ENCODE measurements around the gene XPO4.
A peak's percentile ranks its signal among the peaks of the same experiment; 100 is the strongest.
"Not testable (repeated sequence)": the region's sequence is repeated elsewhere in the genome, so short reads cannot be mapped to it uniquely, and the experiment has no call there.

XPO4 gene

DNA sequence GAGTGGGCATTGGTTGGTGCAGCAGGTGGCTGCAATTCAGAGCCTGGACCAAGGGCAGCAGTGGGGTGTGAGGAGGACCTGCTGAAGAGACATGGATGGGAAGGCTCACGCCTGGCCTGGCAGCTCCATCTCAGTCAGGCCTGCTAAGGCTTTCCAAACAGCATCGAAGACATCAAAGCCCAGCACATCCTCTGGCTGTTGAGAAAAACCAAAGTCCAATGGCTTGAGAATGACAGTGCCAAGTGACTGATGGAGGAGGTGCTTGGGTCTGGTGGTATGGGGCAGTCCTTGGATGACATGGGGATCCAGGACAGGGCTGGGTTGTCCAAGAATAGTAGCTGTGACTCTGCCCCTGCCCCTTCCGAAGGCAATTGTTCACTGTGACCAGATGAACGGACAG, 19.0 kb upstream of the XPO4 start:
- no peak for DNase-seq
- in situ Hi-C loops (cut with HindIII; ENCODE audit: low pct_ligation_motif_present, low sequenced_read_pairs): no loop called here
- TF ChIP-seq, protein P1, sequence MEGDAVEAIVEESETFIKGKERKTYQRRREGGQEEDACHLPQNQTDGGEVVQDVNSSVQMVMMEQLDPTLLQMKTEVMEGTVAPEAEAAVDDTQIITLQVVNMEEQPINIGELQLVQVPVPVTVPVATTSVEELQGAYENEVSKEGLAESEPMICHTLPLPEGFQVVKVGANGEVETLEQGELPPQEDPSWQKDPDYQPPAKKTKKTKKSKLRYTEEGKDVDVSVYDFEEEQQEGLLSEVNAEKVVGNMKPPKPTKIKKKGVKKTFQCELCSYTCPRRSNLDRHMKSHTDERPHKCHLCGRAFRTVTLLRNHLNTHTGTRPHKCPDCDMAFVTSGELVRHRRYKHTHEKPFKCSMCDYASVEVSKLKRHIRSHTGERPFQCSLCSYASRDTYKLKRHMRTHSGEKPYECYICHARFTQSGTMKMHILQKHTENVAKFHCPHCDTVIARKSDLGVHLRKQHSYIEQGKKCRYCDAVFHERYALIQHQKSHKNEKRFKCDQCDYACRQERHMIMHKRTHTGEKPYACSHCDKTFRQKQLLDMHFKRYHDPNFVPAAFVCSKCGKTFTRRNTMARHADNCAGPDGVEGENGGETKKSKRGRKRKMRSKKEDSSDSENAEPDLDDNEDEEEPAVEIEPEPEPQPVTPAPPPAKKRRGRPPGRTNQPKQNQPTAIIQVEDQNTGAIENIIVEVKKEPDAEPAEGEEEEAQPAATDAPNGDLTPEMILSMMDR (IDR thresholded peaks at IDR 0.05; ENCODE audit: low read depth, low read length, missing control alignments): no peak

DNA sequence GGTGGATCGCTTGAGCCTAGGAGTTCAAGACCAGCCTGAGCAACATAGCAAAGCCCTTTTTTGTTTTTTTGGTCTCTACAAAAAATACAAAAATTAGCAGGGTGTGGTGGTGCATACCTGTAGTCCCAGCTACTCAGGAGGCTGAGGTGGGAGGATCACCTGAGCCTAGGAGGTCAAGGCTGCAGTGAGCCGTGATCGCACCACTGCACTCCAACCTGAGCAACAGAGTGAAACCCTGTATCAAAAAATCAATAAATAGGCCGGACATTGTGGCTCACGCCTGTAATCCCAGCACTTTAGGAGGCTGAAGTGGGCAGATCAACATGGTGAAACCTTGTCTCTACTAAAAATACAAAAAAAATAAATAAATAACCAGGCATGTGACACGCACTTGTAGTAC, 13.1 kb upstream of the XPO4 start:
- in situ Hi-C loops (cut with HindIII; ENCODE audit: low pct_ligation_motif_present, low sequenced_read_pairs); DNase-seq; H3K36me3 ChIP-seq (replicated peaks); H3K27ac ChIP-seq; H3K27me3 ChIP-seq (replicated peaks); H3K4me3 ChIP-seq (ENCODE audit: low read depth, low read length): not testable (repeated sequence)

More for the DNA sequence above, 19.0 kb upstream of the XPO4 start:
- no peak overlapping the region for H3K4me3 ChIP-seq (ENCODE audit: low read depth, low read length)
- H3K27me3 ChIP-seq (replicated peaks): no peaks in the 10 kb centered on the region
- no peak overlapping the region for H3K27ac ChIP-seq
- no peaks in the 10 kb centered on the region for H3K36me3 ChIP-seq (replicated peaks)

DNA sequence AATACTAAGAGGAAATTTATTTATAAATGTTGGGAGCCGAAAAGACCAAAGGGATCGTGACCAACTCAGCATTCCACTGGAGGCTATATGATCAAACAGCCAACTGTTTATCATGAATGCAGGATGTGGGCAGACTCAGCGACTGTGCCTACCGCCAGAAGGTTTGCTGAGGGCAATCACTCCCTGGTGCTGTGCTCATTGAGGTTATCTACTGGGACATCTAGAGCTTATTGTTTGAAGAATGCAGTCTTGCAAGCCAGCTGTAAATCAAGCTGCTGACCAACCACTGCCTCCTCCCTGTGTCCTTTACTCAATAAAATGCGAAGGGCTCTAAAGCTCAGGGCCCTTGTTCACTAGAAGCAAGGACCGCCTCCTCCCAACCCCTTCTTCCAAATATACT, 8.5 kb upstream of the XPO4 start:
- no peaks in the 10 kb centered on the region for H3K27me3 ChIP-seq (replicated peaks)
- no peaks in the 10 kb centered on the region for H3K36me3 ChIP-seq (replicated peaks)
- H3K4me3 ChIP-seq (ENCODE audit: low read depth, low read length): no peak overlapping the region
- no peak for DNase-seq
- H3K27ac ChIP-seq: no peak overlapping the region
- TF ChIP-seq, protein P1 (IDR thresholded peaks at IDR 0.05; ENCODE audit: low read depth, low read length, missing control alignments): no peak
- in situ Hi-C loops (cut with HindIII; ENCODE audit: low pct_ligation_motif_present, low sequenced_read_pairs): no loop called here

DNA sequence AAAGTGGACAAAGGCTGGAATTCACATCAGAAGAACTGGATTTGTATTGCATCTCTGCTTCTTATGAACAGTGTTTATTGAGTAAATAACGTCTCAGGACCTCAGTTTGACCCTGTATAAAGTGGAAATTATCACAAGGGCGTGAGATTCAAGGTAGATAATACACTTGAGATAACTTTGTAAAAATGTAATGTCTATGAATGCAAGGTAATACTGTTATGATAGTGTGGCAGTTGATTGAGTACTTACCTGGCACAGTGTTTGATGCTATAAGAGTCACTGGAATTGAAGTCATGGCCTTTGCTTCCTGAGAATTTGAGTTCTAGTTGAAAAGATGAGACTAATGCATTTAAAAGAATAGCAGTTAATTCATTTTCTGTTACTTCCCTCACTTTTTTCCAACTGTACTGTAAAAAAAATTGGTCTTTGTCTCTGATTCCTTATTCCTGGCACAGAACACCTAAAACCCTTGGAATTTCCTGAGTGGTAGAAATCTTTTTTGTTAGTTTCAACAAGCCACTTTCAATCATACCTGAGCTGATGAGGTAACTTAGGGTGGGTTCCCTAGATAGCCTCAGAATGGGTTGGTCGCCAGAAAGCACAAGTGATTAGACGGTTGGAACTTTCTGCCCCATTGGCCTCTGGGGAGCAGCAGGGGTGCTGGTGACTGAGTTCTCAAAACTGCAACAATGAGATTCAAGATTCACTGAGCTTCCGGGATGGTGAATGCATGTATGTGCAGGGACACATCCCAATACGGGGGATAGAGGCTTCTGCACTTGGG, 6.4 kb upstream of the XPO4 start:
- DNase-seq: no peak
- Histone ChIP-seq H3K36me3 (replicated peaks) (no peaks in the 10 kb centered on the region), H3K27me3 (replicated peaks) (no peaks in the 10 kb centered on the region), H3K27ac (no peak overlapping the region), H3K4me3 (ENCODE audit: low read depth, low read length) (no peak overlapping the region)
- TF ChIP-seq, protein P1 (IDR thresholded peaks at IDR 0.05; ENCODE audit: low read depth, low read length, missing control alignments): no peak
- in situ Hi-C loops (cut with HindIII; ENCODE audit: low pct_ligation_motif_present, low sequenced_read_pairs): no loop called here

DNA sequence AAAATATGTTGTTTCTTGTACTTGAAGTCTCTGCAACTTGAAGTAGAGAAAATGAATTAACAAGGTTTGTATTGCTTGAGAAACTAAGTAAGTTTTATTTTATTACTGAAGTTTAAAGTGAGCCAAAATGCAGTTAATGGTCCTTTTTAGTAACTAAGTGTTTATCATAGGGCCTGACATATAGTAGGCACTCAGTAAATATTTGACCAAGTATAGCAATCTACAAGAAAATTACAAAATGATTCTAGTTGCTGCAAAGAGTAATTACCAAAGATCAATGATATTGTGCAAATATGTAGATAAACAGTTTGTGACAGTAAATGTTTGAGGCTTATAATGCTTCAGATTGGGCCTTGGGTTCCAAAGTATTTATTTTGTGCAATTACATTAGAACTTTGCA, 2.4 kb upstream of the XPO4 start:
- DNase-seq: no peak
- Histone ChIP-seq H3K4me3 (ENCODE audit: low read depth, low read length) (no peak overlapping the region), H3K27me3 (replicated peaks) (no peaks in the 10 kb centered on the region), H3K27ac (no peak overlapping the region), H3K36me3 (replicated peaks) (peaks cover 1% of the 10 kb centered on the region)
- TF ChIP-seq, protein P1 (IDR thresholded peaks at IDR 0.05; ENCODE audit: low read depth, low read length, missing control alignments): no peak
- in situ Hi-C loops (cut with HindIII; ENCODE audit: low pct_ligation_motif_present, low sequenced_read_pairs): no loop called here

DNA sequence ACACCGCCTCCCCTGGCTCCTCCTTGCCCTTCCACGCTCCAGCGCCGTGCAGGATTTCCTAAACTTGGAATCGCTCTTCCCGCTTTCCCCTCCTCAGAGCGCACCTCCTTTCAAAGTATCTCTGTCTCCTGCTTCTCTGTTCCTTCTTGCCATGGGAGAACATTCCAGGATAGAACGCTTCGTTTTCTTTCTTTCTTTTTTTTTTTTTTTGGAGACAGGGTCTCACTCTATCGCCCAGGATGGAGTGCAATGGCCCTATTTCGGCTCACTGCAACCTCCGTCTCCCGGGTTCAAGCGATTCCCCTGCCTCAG, 574 bp upstream of the XPO4 start:
- in situ Hi-C loops (cut with HindIII; ENCODE audit: low pct_ligation_motif_present, low sequenced_read_pairs): no loop called here
- Histone ChIP-seq H3K27ac (peak overlapping the region; percentile 84), H3K4me3 (ENCODE audit: low read depth, low read length) (peak overlapping the region; percentile 97), H3K36me3 (replicated peaks) (peaks cover 2% of the 10 kb centered on the region), H3K27me3 (replicated peaks) (no peaks in the 10 kb centered on the region)
- no peak for DNase-seq
- TF ChIP-seq, protein P1 (IDR thresholded peaks at IDR 0.05; ENCODE audit: low read depth, low read length, missing control alignments): no peak

All from brain microvascular endothelial cell (primary cell).